Tibial nerve (tissue), 4 donors: ENCODE data around the gene SPAG8. TPM values are rescaled to one million over a fixed set of nuclear protein-coding genes. Genes with fewer than 3 reads are reported as not detected.
A peak's percentile ranks its signal among the peaks of the same experiment; 100 is the strongest.

Source experiments
- DNase-seq, 2 donors: peaks; one replicate each; pipeline ENCODE4 v3.0.0-alpha.2; 2019; ENCODE audit warnings: low spot score in 2 of 2
- H3K27ac ChIP-seq, 4 donors: fragments of 200-600 bp; sonication (generic) in 3 of 4; one replicate each; pipeline ENCODE4 v1.5.1; 2017 to 2019; ENCODE audit warnings: mild to moderate bottlenecking in 1 of 4
- H3K27me3 ChIP-seq, 2 donors: fragments of 200-600 bp; sonication (generic) in 1 of 2; one replicate each; pipeline versions ENCODE4 v1.5.1 to v1.6.0; 2017 to 2019
- H3K36me3 ChIP-seq, 3 donors: fragments of 200-600 bp; sonication (generic); one replicate each; pipeline ENCODE4 v1.5.1; 2018 to 2019
- H3K4me1 ChIP-seq, 4 donors: fragments of 200-600 bp; sonication (generic) in 3 of 4; one replicate each; pipeline ENCODE4 v1.5.1; 2017 to 2019
- H3K4me3 ChIP-seq, 4 donors: fragments of 200-600 bp; sonication (generic) in 3 of 4; one replicate each; pipeline ENCODE4 v1.5.1; 2017 to 2019; ENCODE audit warnings: mild to moderate bottlenecking in 1 of 4, moderate library complexity in 1 of 4
- H3K9me3 ChIP-seq, 4 donors: fragments of 200-600 bp; sonication (generic) in 3 of 4; one replicate each; pipeline ENCODE4 v1.5.1; 2017 to 2019
- EP300 ChIP-seq, 2 donors: sonication (generic); formaldehyde crosslinking; IDR thresholded peaks; one replicate each; pipeline ENCODE4 v1.6.1; 2017; ENCODE audit warnings: antibody characterized with exemption in 2 of 2, mild to moderate bottlenecking in 1 of 2
- POLR2A ChIP-seq, 2 donors: fragments of 450-650 bp; IDR thresholded peaks; one replicate each; pipeline ENCODE4 v1.6.1; 2017; ENCODE audit warnings: antibody characterized with exemption in 2 of 2, mild to moderate bottlenecking in 2 of 2, moderate library complexity in 2 of 2
- WGBS, 2 donors: methylation state at CpG; one replicate each; pipeline ENCODE4 v1.1.5; 2018; 5-methylcytosine and 5-hydroxymethylcytosine counted together
- total RNA-seq, 4 donors: library from RNA; depleted of rRNA; stranded (reverse); fragments of >200 nt; gene quantifications; one replicate each; pipeline ENCODE4 v1.1.0, GENCODE V29; 2016
- TF ChIP-seq, protein P1 (sequence below), 5 experiments: fragments of 200-600 bp in 3 of 5; fragments of 450-650 bp in 2 of 5; sonication (generic) in 3 of 5; IDR thresholded peaks; one replicate each; pipeline ENCODE4 v1.5.1; 2016 to 2019; ENCODE audit warnings: antibody characterized with exemption in 5 of 5, mild to moderate bottlenecking in 3 of 5, moderate library complexity in 2 of 5

The SPAG8 gene
- total RNA-seq, 4 donors from 2014 or later, result 2.6 to 4.0 (median 3.5) TPM

DNA sequence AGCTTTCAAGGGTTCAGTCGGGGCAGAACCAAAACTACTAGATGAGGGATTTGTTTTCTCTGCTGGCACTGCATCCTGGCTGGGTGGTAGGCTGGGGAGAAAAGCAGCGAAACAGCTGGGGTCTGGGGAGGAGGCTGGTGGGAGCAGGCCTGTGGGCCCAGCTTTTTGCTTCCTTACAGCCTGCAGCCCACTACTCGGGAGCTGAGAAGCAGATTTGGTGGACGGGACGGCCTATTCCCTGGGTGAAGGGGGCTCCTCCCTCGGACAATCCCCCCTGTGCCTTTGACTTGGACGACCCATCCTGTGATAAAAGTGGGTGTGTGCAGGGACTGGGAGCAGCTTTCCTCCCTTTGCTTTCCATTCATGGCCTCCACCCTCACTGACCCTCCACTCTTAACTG, 11.5 kb downstream of the SPAG8 start:
- Histone ChIP-seq H3K27me3 (no peaks in the 10 kb centered on the region), H3K4me1 (no peaks in the 10 kb centered on the region), H3K27ac (no peak overlapping the region), H3K9me3 (no peaks in the 10 kb centered on the region), H3K4me3 (no peak overlapping the region), H3K36me3 (peaks cover 0 to 52% (median 0%) of the 10 kb centered on the region in 3 donors)
- TF ChIP-seq POLR2A (IDR thresholded peaks at IDR 0.05) (no peak), EP300 (IDR thresholded peaks at IDR 0.05) (no peak)
- TF ChIP-seq, protein P1, sequence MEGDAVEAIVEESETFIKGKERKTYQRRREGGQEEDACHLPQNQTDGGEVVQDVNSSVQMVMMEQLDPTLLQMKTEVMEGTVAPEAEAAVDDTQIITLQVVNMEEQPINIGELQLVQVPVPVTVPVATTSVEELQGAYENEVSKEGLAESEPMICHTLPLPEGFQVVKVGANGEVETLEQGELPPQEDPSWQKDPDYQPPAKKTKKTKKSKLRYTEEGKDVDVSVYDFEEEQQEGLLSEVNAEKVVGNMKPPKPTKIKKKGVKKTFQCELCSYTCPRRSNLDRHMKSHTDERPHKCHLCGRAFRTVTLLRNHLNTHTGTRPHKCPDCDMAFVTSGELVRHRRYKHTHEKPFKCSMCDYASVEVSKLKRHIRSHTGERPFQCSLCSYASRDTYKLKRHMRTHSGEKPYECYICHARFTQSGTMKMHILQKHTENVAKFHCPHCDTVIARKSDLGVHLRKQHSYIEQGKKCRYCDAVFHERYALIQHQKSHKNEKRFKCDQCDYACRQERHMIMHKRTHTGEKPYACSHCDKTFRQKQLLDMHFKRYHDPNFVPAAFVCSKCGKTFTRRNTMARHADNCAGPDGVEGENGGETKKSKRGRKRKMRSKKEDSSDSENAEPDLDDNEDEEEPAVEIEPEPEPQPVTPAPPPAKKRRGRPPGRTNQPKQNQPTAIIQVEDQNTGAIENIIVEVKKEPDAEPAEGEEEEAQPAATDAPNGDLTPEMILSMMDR (IDR thresholded peaks at IDR 0.05), result no peak
- WGBS, 2 donors, result 81 to 83% methylated on average over 7 of the region's 7 CpGs
- DNase-seq, result no peak

DNA sequence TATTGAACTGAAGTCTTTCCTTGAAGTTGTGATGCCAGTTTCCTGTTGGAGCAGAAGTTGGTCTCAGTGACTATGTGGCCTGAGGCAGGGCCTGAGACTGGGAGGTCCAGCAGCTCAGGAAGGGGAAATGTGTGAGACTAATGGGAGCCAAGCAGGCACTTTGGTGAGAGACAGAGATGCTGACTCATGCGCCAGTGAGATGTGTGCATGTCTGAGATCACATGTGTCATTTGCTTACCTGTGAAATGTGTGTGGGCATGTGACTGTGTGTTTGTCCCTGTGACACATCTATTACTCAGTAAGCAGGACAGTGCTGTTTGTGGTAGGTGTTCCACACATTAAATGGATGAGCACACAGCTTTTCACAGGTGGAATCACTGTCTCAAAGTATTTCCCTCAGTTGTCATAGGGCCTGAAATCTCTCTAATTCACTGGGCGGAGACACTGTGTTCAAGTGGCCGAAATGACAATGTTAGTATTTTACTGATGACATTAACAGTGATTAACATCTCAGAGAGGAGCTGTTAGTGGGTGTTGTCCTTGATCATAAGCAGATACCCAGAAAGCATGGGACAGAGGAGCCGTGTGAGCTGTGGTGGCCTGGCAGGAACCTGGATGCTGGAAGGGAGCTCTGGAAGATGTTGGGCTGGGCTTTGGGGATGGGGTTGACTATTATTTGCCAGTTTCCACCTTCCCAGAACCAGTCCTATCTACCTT, 13.2 kb downstream of the SPAG8 start:
- peaks cover 0 to 17% (median 5%) of the 10 kb centered on the region in 4 donors for H3K4me1 ChIP-seq
- 89 to 95% methylated on average over 4 of the region's 4 CpGs for WGBS, 2 donors
- no peaks in the 10 kb centered on the region for H3K9me3 ChIP-seq
- H3K27me3 ChIP-seq, result no peaks in the 10 kb centered on the region
- H3K27ac ChIP-seq, result no peak overlapping the region
- no peak for TF ChIP-seq POLR2A (IDR thresholded peaks at IDR 0.05)
- TF ChIP-seq, protein P1 (IDR thresholded peaks at IDR 0.05), result no peak
- no peak for TF ChIP-seq EP300 (IDR thresholded peaks at IDR 0.05)
- peaks cover 0 to 45% (median 0%) of the 10 kb centered on the region in 3 donors for H3K36me3 ChIP-seq
- no peak for DNase-seq
- H3K4me3 ChIP-seq, result no peak overlapping the region

DNA sequence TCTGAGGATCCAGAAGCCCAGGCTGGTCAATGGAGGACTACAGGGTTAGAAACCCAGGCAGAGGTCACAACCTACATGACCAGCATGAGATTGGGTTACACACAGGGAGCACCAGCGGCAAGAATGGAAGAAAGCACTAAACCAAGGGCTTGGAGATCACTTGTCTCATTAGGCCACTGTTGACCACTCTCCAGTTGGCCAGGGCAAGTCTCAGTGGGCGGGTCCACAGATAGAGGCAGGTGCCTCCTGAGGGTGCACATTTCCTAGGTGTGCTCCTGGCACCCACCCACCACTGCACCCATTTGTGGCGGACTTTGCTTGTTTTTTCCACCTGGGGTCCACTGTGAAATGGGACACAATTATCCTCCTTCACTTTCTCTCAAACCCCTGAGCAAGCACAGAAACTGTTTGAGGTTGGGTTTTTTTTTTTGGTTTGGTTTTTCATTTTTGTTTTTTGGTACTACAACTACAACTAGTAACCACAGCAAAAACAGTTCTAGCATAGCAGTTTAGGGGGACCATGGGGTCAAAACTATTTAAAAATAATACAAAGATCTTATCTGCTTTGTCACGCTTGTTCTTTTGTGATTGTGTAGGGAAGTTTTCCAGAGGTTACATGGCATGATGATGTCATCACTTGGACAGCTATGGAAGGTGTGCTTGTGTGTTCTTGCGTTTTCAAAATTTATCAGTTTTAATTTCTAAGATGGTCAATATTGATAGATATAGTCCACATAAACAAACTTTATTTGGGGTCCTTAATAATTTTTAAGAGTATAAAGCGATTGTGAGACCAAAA, 14.6 kb downstream of the SPAG8 start:
- H3K4me1 ChIP-seq, result peaks cover 0 to 30% (median 14%) of the 10 kb centered on the region in 4 donors
- H3K9me3 ChIP-seq, result no peaks in the 10 kb centered on the region
- DNase-seq, result no peak
- H3K4me3 ChIP-seq, result no peak overlapping the region
- H3K27ac ChIP-seq, result no peak overlapping the region
- H3K36me3 ChIP-seq, result peaks cover 0 to 34% (median 0%) of the 10 kb centered on the region in 3 donors
- TF ChIP-seq, protein P1 (IDR thresholded peaks at IDR 0.05), result no peak
- TF ChIP-seq EP300 (IDR thresholded peaks at IDR 0.05), result no peak
- TF ChIP-seq POLR2A (IDR thresholded peaks at IDR 0.05), result no peak
- WGBS, 2 donors, result 82 to 86% methylated on average over 6 of the region's 6 CpGs
- H3K27me3 ChIP-seq, result no peaks in the 10 kb centered on the region

DNA sequence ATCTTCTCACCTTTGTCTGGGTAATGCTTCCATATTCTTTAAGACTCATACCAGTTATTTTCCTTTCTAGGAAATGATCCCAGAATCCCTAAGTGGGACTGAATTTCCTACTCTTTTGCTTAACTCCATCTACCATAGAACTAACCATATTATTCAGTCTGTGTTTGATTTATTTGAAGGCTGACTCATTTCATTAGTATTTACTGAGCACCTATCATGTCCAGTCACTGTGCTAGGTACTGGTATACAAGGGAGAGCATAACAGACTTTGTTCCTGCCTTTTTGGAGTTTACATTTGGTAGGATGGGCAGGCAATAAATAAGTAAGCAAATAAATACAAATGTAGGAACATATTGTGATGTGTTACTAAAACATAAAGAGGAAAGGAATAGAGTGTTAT, 16.4 kb downstream of the SPAG8 start:
- Histone ChIP-seq H3K27me3 (no peaks in the 10 kb centered on the region), H3K4me3 (no peak overlapping the region), H3K36me3 (peaks cover 0 to 16% (median 0%) of the 10 kb centered on the region in 3 donors), H3K9me3 (no peaks in the 10 kb centered on the region), H3K4me1 (peaks cover 0 to 42% (median 23%) of the 10 kb centered on the region in 4 donors), H3K27ac (no peak overlapping the region)
- no peak for DNase-seq
- no peak for TF ChIP-seq POLR2A (IDR thresholded peaks at IDR 0.05)
- TF ChIP-seq, protein P1 (IDR thresholded peaks at IDR 0.05), result no peak
- no peak for TF ChIP-seq EP300 (IDR thresholded peaks at IDR 0.05)

DNA sequence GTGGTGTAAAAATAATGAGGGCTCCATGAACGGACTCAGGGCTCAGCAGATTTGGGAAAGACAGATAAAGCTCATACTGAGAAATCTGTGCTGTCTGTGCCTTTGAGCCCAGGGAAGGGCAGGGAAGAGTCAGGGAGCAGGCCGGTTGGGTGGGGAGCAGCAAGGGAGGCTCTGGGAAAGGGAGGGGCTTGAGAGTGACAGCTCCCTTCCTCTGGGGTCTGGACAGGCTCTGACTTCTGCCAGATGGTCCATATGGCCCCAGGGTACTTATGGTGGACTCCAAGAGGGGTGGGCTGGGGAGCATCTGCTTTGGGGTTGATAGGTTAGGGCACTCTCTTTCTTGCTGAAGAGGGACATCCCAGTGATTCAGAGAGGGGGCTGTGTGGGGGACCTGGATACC, 18.6 kb downstream of the SPAG8 start:
- Histone ChIP-seq H3K4me3 (no peak overlapping the region), H3K4me1 (peaks cover 0 to 49% (median 26%) of the 10 kb centered on the region in 4 donors), H3K27me3 (no peaks in the 10 kb centered on the region), H3K9me3 (no peaks in the 10 kb centered on the region), H3K27ac (peak overlapping the region in 2 of 4 donors; percentile 29 to 91), H3K36me3 (no peaks in the 10 kb centered on the region)
- 44 to 48% methylated on average over 2 of the region's 2 CpGs for WGBS, 2 donors
- TF ChIP-seq, protein P1 (IDR thresholded peaks at IDR 0.05), result no peak
- TF ChIP-seq EP300 (IDR thresholded peaks at IDR 0.05), result no peak
- no peak for TF ChIP-seq POLR2A (IDR thresholded peaks at IDR 0.05)
- DNase-seq, result no peak
